H1 (cell line): Measurements from ENCODE around the gene SLC25A5. TPM values are rescaled to one million over a fixed set of nuclear protein-coding genes. Genes with fewer than 3 reads are reported as not detected.

Experiments used
- CTCF ChIA-PET: fragments of 300-600 bp; sonication (Branson Sonifier 250); formaldehyde crosslinking; loops from one replicate; lab custom pipeline; 2021; ENCODE audit not compliant: partially characterized antibody; lab: Charles Lee
- POLR2A ChIA-PET: fragments of 300-600 bp; sonication (Branson Sonifier 250); formaldehyde crosslinking; loops from one replicate; lab custom pipeline; 2021; ENCODE audit warnings: inconsistent platforms; ENCODE audit not compliant: partially characterized antibody; lab: Charles Lee
- DNase-seq, 2 experiments: peaks; one replicate each; pipeline versions ENCODE4 v3.0.0 to v3.0.0-alpha.2; 2010 to 2022; ENCODE audit warnings: low spot score in 2 of 2, low read depth in 1 of 2, mixed read lengths in 1 of 2
- FAIRE-seq: peaks from 2 replicates; lab custom pipeline; 2011; peaks lifted over from hg19 to GRCh38; lab: Jason Lieb, UNC
- H2AFZ ChIP-seq: 2 replicates; pipeline ENCODE4 v1.8.1; 2012; ENCODE audit warnings: low read length, inconsistent platforms
- H2AK5ac ChIP-seq: 2 replicates; pipeline ENCODE4 v1.6.1; 2013; ENCODE audit warnings: low read depth, low read length
- H2BK120ac ChIP-seq: replicated peaks from 2 replicates; pipeline ENCODE3; 2013; ENCODE audit warnings: low read depth, low read length, inconsistent platforms
- H2BK12ac ChIP-seq: 2 replicates; pipeline ENCODE4 v1.6.1; 2013; ENCODE audit warnings: low read depth, low read length
- H2BK15ac ChIP-seq: 2 replicates; pipeline ENCODE4 v1.6.1; 2013; ENCODE audit warnings: low read length
- H2BK20ac ChIP-seq: 2 replicates; pipeline ENCODE4 v1.6.1; 2013; ENCODE audit warnings: low read length
- H2BK5ac ChIP-seq: 2 replicates; pipeline ENCODE4 v1.6.1; 2013; ENCODE audit warnings: low read depth, low read length
- H3K14ac ChIP-seq: 2 replicates; pipeline ENCODE4 v1.6.1; 2013; ENCODE audit warnings: inconsistent platforms; ENCODE audit not compliant: insufficient read length
- H3K18ac ChIP-seq: 2 replicates; pipeline ENCODE4 v1.6.1; 2013; ENCODE audit warnings: low read length; ENCODE audit errors: extremely low read depth
- H3K23ac ChIP-seq: 2 replicates; pipeline ENCODE4 v1.6.1; 2013; ENCODE audit warnings: inconsistent platforms; ENCODE audit not compliant: insufficient read length
- H3K23me2 ChIP-seq: 2 replicates; pipeline ENCODE4 v1.6.1; 2013; ENCODE audit warnings: low read depth, low read length
- H3K27ac ChIP-seq: 2 replicates; pipeline ENCODE4 v1.6.1; 2011; ENCODE audit warnings: low read depth, low read length, inconsistent platforms
- H3K27me3 ChIP-seq, 4 experiments: replicated peaks in 1 of 4; 1 replicate in 1 of 4; 2 replicates in 3 of 4; pipeline versions ENCODE4 v1.6.1 to v1.8.1; 2011 to 2013; ENCODE audit warnings: low read length in 3 of 4, mild to moderate bottlenecking in 3 of 4, inconsistent platforms in 2 of 4, mixed read lengths in 2 of 4, moderate library complexity in 1 of 4; ENCODE audit not compliant: control insufficient read depth in 3 of 4, insufficient read depth in 3 of 4; ENCODE audit errors: extremely low read depth in 1 of 4
- H3K36me3 ChIP-seq, 4 experiments: 2 replicates each; pipeline versions ENCODE4 v1.6.1 to v1.8.1; 2011 to 2013; ENCODE audit warnings: mild to moderate bottlenecking in 4 of 4, low read length in 3 of 4, moderate library complexity in 2 of 4, control low read depth in 1 of 4, inconsistent platforms in 1 of 4; ENCODE audit not compliant: insufficient read depth in 4 of 4, control insufficient read depth in 2 of 4
- H3K4ac ChIP-seq: replicated peaks from 2 replicates; pipeline ENCODE3; 2013; ENCODE audit warnings: low read length, low read depth, mixed read lengths, inconsistent platforms; ENCODE audit not compliant: insufficient read length
- H3K4me1 ChIP-seq, 4 experiments: replicated peaks in 1 of 4; 1 replicate in 1 of 4; 2 replicates in 3 of 4; pipeline versions ENCODE4 v1.6.1 to v1.8.1; 2011 to 2013; ENCODE audit warnings: low read length in 3 of 4, inconsistent platforms in 2 of 4, mixed read lengths in 1 of 4; ENCODE audit not compliant: insufficient read depth in 4 of 4, control insufficient read depth in 3 of 4
- H3K4me2 ChIP-seq, 2 experiments: 2 replicates each; pipeline versions ENCODE4 v1.6.1 to v1.8.1; 2011 to 2013; ENCODE audit warnings: low read depth in 2 of 2, low read length in 2 of 2, control low read depth in 1 of 2, inconsistent platforms in 1 of 2, mild to moderate bottlenecking in 1 of 2; ENCODE audit not compliant: insufficient read depth in 1 of 2
- H3K4me3 ChIP-seq, 4 experiments: fragments of 200-600, 300-600 bp in 1 of 4; sonication (generic), shearing (Covaris generic), sonication (Bioruptor Twin) in 1 of 4; 2 replicates each; pipeline versions ENCODE4 v1.5.1 to v1.8.1; 2011 to 2016; ENCODE audit warnings: low read length in 4 of 4, low read depth in 3 of 4, control low read depth in 2 of 4, inconsistent platforms in 2 of 4, mild to moderate bottlenecking in 2 of 4, mixed read lengths in 1 of 4, moderate library complexity in 1 of 4; ENCODE audit not compliant: insufficient read depth in 2 of 4; ENCODE audit errors: extremely low read depth in 1 of 4
- H3K56ac ChIP-seq: replicated peaks from 2 replicates; pipeline ENCODE3; 2013; ENCODE audit warnings: low read depth, mild to moderate bottlenecking, mixed read lengths, low read length, inconsistent platforms; ENCODE audit not compliant: insufficient read length
- H3K79me1 ChIP-seq: 2 replicates; pipeline ENCODE4 v1.6.1; 2013; ENCODE audit warnings: low read depth, low read length, control low read depth
- H3K79me2 ChIP-seq, 2 experiments: 2 replicates each; pipeline versions ENCODE4 v1.6.1 to v1.8.1; 2012 to 2013; ENCODE audit warnings: low read length in 2 of 2, mild to moderate bottlenecking in 2 of 2, inconsistent platforms in 1 of 2; ENCODE audit not compliant: insufficient read depth in 2 of 2, control insufficient read depth in 1 of 2
- H3K9ac ChIP-seq, 4 experiments: replicated peaks in 1 of 4; 1 replicate in 1 of 4; 2 replicates in 3 of 4; pipeline versions ENCODE4 v1.6.1 to v1.8.1; 2011 to 2013; ENCODE audit warnings: low read depth in 3 of 4, low read length in 3 of 4, control low read depth in 2 of 4, mild to moderate bottlenecking in 2 of 4, moderate library complexity in 2 of 4, inconsistent platforms in 1 of 4; ENCODE audit errors: extremely low read depth in 1 of 4
- H3K9me3 ChIP-seq, 2 experiments: 2 replicates each; pipeline versions ENCODE4 v1.6.1 to v1.8.1; 2012 to 2013; ENCODE audit warnings: mild to moderate bottlenecking in 2 of 2, moderate library complexity in 2 of 2, control low read depth in 1 of 2, inconsistent platforms in 1 of 2, low read depth in 1 of 2, low read length in 1 of 2, mixed read lengths in 1 of 2; ENCODE audit not compliant: insufficient read depth in 2 of 2
- H4K20me1 ChIP-seq, 2 experiments: replicated peaks in 1 of 2; 2 replicates each; pipeline versions ENCODE3 to v1.8.1; 2011 to 2013; ENCODE audit warnings: inconsistent platforms in 2 of 2, low read length in 2 of 2, mild to moderate bottlenecking in 1 of 2; ENCODE audit not compliant: insufficient read depth in 2 of 2, control insufficient read depth in 1 of 2
- H4K5ac ChIP-seq: 2 replicates; pipeline ENCODE4 v1.6.1; 2013; ENCODE audit warnings: low read length, low read depth, mixed read lengths, inconsistent platforms; ENCODE audit not compliant: insufficient read length
- H4K8ac ChIP-seq: 2 replicates; pipeline ENCODE4 v1.8.0; 2013; ENCODE audit warnings: mild to moderate bottlenecking, moderate library complexity, low read length, inconsistent platforms; ENCODE audit not compliant: insufficient read depth; ENCODE audit errors: extremely low read depth
- H4K91ac ChIP-seq: replicated peaks from 2 replicates; pipeline ENCODE3; 2013; ENCODE audit warnings: low read length, mixed read lengths, inconsistent platforms; ENCODE audit not compliant: insufficient read length
- CBX8 ChIP-seq: fragments of 300-800, 300-1000 bp; sonication (generic); IDR thresholded peaks from 2 replicates; pipeline ENCODE4 v1.7.1; 2016; ENCODE audit warnings: low read depth, low read length, borderline replicate concordance
- CEBPB ChIP-seq: IDR thresholded peaks from 2 replicates; pipeline ENCODE4 v1.6.1; 2012; ENCODE audit warnings: low read depth, low read length
- GABPA ChIP-seq: IDR thresholded peaks from 2 replicates; pipeline ENCODE4 v1.6.1; 2011; ENCODE audit warnings: mild to moderate bottlenecking, low read length, moderate library complexity, borderline replicate concordance; ENCODE audit not compliant: insufficient read depth
- HDAC2 ChIP-seq, 2 experiments: fragments of 300-600 bp in 1 of 2; sonication (generic) in 1 of 2; IDR thresholded peaks; 2 replicates each; pipeline ENCODE4 v1.6.1; 2011 to 2012; ENCODE audit warnings: low read depth in 2 of 2, low read length in 2 of 2, mild to moderate bottlenecking in 2 of 2, moderate library complexity in 2 of 2, borderline replicate concordance in 1 of 2, inconsistent platforms in 1 of 2
- POLR2AphosphoS5 ChIP-seq: IDR thresholded peaks from 2 replicates; pipeline ENCODE4 v1.6.1; 2011; ENCODE audit warnings: low read depth, low read length
- SUZ12 ChIP-seq: fragments of 200-600 bp; sonication (generic); IDR thresholded peaks from 2 replicates; pipeline ENCODE4 v1.6.1; 2012; ENCODE audit warnings: mild to moderate bottlenecking, inconsistent platforms, low read length, moderate library complexity, mixed read lengths
- WGBS, 2 experiments: shearing (Covaris generic) in 1 of 2; methylation state at CpG; one replicate each; pipeline versions ENCODE4 v1.1.6 to v1.1.7; 2013 to 2015; ENCODE audit warnings: low lambda C conversion rate in 2 of 2, mixed read lengths in 2 of 2, inconsistent platforms in 1 of 2, low coverage in 1 of 2, missing lambda C conversion rate in 1 of 2; ENCODE audit not compliant: insufficient replicate concordance in 2 of 2, insufficient coverage in 1 of 2, insufficient read length in 1 of 2; ENCODE audit errors: extremely low coverage in 1 of 2, missing lambda C conversion rate in 1 of 2; 5-methylcytosine and 5-hydroxymethylcytosine counted together
- polyA plus RNA-seq, 7 experiments: library from polyadenylated mRNA; depleted of rRNA in 3 of 7; stranded (reverse) in 5 of 7; unstranded in 2 of 7; fragments of >200 nt in 5 of 7; fragments of 200-250 nt in 2 of 7; gene quantifications; 1 replicate in 5 of 7; 2 replicates in 1 of 7; 4 replicates in 1 of 7; pipeline versions ENCODE4 v1.2.1 to v1.2.3, GENCODE V29; 2011 to 2013; ENCODE audit warnings: missing spikeins in 2 of 7, mixed read lengths in 2 of 7
- total RNA-seq: library from RNA; stranded (reverse); fragmentation: NEBNext Ultra II Directional; extraction: Animal tissue kit (Norgen Biotek cat#: 25700); gene quantifications from 2 replicates; pipeline ENCODE4 v1.2.1, GENCODE V29; 2021

The SLC25A5 gene
- total and polyA plus RNA-seq, 2 of the 8 experiments (the other 6 are each of a cell fraction or from before 2014, with no cell fraction given): 512 to 727 TPM

- no peak overlapping the region for H3K14ac ChIP-seq
- H3K56ac ChIP-seq: no peak overlapping the region
- H3K9ac ChIP-seq: no peak overlapping the region
- H3K27me3 ChIP-seq: no peaks in the 10 kb centered on the region
- no peak overlapping the region for H3K27ac ChIP-seq
- no peaks in the 10 kb centered on the region for H3K79me2 ChIP-seq
- no peak overlapping the region for H3K18ac ChIP-seq
- H2BK5ac ChIP-seq: no peak overlapping the region
- H2BK20ac ChIP-seq: no peak overlapping the region
- FAIRE-seq (no peak), DNase-seq (no peak)
- no peak overlapping the region for H2BK120ac ChIP-seq
- no peak overlapping the region for H3K4me2 ChIP-seq
- no peaks in the 10 kb centered on the region for H4K20me1 ChIP-seq
- CTCF ChIA-PET: interaction anchor here (1.2 kb wide), 1 partner anchor 21 kb away, joined by 3 read pairs; no protein-coding TSS in a partner anchor
- no peak overlapping the region for H3K4me3 ChIP-seq
- no peak overlapping the region for H2AFZ ChIP-seq
- H4K91ac ChIP-seq: no peak overlapping the region
- no peaks in the 10 kb centered on the region for H3K23me2 ChIP-seq
- 90% methylated on average over 4 of the region's 4 CpGs; no CpG with 5 or more reads in 1 of the 2 experiments for WGBS, 2 experiments
- POLR2A ChIA-PET: no interaction called here
- no peaks in the 10 kb centered on the region for H3K9me3 ChIP-seq
- no peak overlapping the region for H2AK5ac ChIP-seq
- no peak overlapping the region for H3K4ac ChIP-seq
- no peak overlapping the region for H2BK15ac ChIP-seq
- no peak overlapping the region for H3K23ac ChIP-seq
- H3K36me3 ChIP-seq: no peaks in the 10 kb centered on the region
- no peak for TF ChIP-seq POLR2AphosphoS5
- TF ChIP-seq CEBPB: no peak
- TF ChIP-seq HDAC2 (IDR thresholded peaks at IDR 0.05; ENCODE audit: borderline replicate concordance in 1 of 2, low read depth in 2 of 2, low read length in 2 of 2): no peak
- no peak for TF ChIP-seq SUZ12
- no peak for TF ChIP-seq CBX8
- no peak for TF ChIP-seq GABPA
- H4K8ac ChIP-seq: no peak overlapping the region
- no peak overlapping the region for H2BK12ac ChIP-seq
- no peaks in the 10 kb centered on the region for H3K79me1 ChIP-seq
- H3K4me1 ChIP-seq: no peaks in the 10 kb centered on the region
- no peak overlapping the region for H4K5ac ChIP-seq
Observed at GRCh38 chrX:119453202-119453601, 15.0 kb upstream of the SLC25A5 start.
